Measurements from ENCODE around the gene TARP.

DNA sequence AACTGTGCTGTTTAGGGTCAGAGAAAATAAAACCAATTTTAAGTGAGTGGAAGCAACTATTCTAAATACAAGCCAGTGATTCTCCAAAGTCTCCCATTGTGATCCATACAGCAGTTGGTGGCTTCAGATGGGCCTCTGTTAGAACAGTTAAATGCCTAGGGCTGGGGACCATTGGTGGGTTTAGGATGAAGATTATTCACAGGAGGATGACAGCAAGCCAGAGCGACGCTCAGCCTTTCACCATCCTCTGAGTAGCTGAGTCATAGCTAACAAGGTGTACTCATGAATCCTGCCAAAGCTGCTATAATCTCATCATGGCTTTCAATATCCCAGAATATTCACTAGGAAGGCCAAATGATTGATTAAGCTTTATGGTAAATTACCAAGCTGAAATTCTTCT lies 55.8 kb downstream of the TARP start:
- TF ChIP-seq, protein P1, sequence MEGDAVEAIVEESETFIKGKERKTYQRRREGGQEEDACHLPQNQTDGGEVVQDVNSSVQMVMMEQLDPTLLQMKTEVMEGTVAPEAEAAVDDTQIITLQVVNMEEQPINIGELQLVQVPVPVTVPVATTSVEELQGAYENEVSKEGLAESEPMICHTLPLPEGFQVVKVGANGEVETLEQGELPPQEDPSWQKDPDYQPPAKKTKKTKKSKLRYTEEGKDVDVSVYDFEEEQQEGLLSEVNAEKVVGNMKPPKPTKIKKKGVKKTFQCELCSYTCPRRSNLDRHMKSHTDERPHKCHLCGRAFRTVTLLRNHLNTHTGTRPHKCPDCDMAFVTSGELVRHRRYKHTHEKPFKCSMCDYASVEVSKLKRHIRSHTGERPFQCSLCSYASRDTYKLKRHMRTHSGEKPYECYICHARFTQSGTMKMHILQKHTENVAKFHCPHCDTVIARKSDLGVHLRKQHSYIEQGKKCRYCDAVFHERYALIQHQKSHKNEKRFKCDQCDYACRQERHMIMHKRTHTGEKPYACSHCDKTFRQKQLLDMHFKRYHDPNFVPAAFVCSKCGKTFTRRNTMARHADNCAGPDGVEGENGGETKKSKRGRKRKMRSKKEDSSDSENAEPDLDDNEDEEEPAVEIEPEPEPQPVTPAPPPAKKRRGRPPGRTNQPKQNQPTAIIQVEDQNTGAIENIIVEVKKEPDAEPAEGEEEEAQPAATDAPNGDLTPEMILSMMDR (conservative IDR thresholded peaks at IDR 0.05; ENCODE audit: low read depth, low read length): no peak
- no peak for TF ChIP-seq POLR2A (IDR thresholded peaks at IDR 0.05; ENCODE audit: low read depth, low read length)
- no peak for TF ChIP-seq CEBPB (IDR thresholded peaks at IDR 0.05; ENCODE audit: low read depth, low read length)
- no peak for TF ChIP-seq MAFK (IDR thresholded peaks at IDR 0.05; ENCODE audit: low read depth, low read length)
- TF ChIP-seq BHLHE40 (IDR thresholded peaks at IDR 0.05; ENCODE audit: low read depth, low read length): no peak
- TF ChIP-seq RCOR1 (IDR thresholded peaks at IDR 0.05; ENCODE audit: insufficient replicate concordance, low read length): no peak
- no peak for TF ChIP-seq RFX5 (IDR thresholded peaks at IDR 0.05; ENCODE audit: low read depth, low read length)
- TF ChIP-seq RAD21 (IDR thresholded peaks at IDR 0.05; ENCODE audit: low read length): no peak
- no peak for TF ChIP-seq SMC3 (IDR thresholded peaks at IDR 0.05; ENCODE audit: low read depth, low read length)
- no peak for TF ChIP-seq MAZ (IDR thresholded peaks at IDR 0.05; ENCODE audit: borderline replicate concordance, low read depth, low read length)
- TF ChIP-seq, protein P2, sequence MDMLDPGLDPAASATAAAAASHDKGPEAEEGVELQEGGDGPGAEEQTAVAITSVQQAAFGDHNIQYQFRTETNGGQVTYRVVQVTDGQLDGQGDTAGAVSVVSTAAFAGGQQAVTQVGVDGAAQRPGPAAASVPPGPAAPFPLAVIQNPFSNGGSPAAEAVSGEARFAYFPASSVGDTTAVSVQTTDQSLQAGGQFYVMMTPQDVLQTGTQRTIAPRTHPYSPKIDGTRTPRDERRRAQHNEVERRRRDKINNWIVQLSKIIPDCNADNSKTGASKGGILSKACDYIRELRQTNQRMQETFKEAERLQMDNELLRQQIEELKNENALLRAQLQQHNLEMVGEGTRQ (IDR thresholded peaks at IDR 0.05; ENCODE audit: low read depth, low read length): no peak
- TF ChIP-seq NFE2L2 (IDR thresholded peaks at IDR 0.05; ENCODE audit: low read depth, low read length): no peak
